Neutrophil (primary cell): ENCODE data around the gene NCCRP1.

Experiments used
- H3K27ac ChIP-seq: fragments of 200-600 bp; sonication (generic); 2 replicates; pipeline ENCODE4 v1.5.1; 2016; ENCODE audit warnings: mild to moderate bottlenecking, moderate library complexity
- H3K27me3 ChIP-seq: fragments of 200-600 bp; sonication (generic); 2 replicates; pipeline ENCODE4 v1.6.0; 2016; ENCODE audit warnings: mild to moderate bottlenecking
- H3K36me3 ChIP-seq: fragments of 200-600 bp; sonication (generic); 2 replicates; pipeline ENCODE4 v1.5.1; 2017
- H3K4me1 ChIP-seq, 2 experiments: fragments of 200-600 bp in 1 of 2; sonication (generic) in 1 of 2; 1 replicate in 1 of 2; 2 replicates in 1 of 2; pipeline versions ENCODE4 v1.5.1 to v1.6.1; 2013 to 2016; ENCODE audit warnings: low read depth in 1 of 2, low read length in 1 of 2, mild to moderate bottlenecking in 1 of 2, moderate library complexity in 1 of 2; ENCODE audit not compliant: control insufficient read depth in 1 of 2, insufficient read depth in 1 of 2
- H3K4me3 ChIP-seq, 2 experiments: fragments of 200-600 bp in 1 of 2; sonication (generic) in 1 of 2; 1 replicate in 1 of 2; 2 replicates in 1 of 2; pipeline ENCODE4 v1.5.1; 2013 to 2016; ENCODE audit warnings: low read depth in 1 of 2, low read length in 1 of 2, mild to moderate bottlenecking in 1 of 2, moderate library complexity in 1 of 2
- H3K9me3 ChIP-seq: fragments of 200-600 bp; sonication (generic); 2 replicates; pipeline ENCODE4 v1.5.1; 2016
- TF ChIP-seq, protein P1 (sequence below): fragments of 200-600 bp; sonication (generic); IDR thresholded peaks from 2 replicates; pipeline ENCODE4 v1.5.1; 2016; ENCODE audit warnings: antibody characterized with exemption

The NCCRP1 gene

GRCh38 chr19:39194832-39195542 lies 1.8 kb upstream of the NCCRP1 start:
- Histone ChIP-seq H3K4me3 (no peak overlapping the region), H3K27ac (no peak overlapping the region), H3K36me3 (no peaks in the 10 kb centered on the region), H3K9me3 (no peaks in the 10 kb centered on the region), H3K27me3 (peaks cover 68% of the 10 kb centered on the region), H3K4me1 (no peaks in the 10 kb centered on the region)
- TF ChIP-seq, protein P1, sequence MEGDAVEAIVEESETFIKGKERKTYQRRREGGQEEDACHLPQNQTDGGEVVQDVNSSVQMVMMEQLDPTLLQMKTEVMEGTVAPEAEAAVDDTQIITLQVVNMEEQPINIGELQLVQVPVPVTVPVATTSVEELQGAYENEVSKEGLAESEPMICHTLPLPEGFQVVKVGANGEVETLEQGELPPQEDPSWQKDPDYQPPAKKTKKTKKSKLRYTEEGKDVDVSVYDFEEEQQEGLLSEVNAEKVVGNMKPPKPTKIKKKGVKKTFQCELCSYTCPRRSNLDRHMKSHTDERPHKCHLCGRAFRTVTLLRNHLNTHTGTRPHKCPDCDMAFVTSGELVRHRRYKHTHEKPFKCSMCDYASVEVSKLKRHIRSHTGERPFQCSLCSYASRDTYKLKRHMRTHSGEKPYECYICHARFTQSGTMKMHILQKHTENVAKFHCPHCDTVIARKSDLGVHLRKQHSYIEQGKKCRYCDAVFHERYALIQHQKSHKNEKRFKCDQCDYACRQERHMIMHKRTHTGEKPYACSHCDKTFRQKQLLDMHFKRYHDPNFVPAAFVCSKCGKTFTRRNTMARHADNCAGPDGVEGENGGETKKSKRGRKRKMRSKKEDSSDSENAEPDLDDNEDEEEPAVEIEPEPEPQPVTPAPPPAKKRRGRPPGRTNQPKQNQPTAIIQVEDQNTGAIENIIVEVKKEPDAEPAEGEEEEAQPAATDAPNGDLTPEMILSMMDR, result no peak

- peaks cover 76% of the 10 kb centered on the region for H3K27me3 ChIP-seq
- no peaks in the 10 kb centered on the region for H3K4me1 ChIP-seq
- H3K4me3 ChIP-seq, result no peak overlapping the region
- no peaks in the 10 kb centered on the region for H3K9me3 ChIP-seq
- no peak overlapping the region for H3K27ac ChIP-seq
- TF ChIP-seq, protein P1, result no peak
- no peaks in the 10 kb centered on the region for H3K36me3 ChIP-seq
Observed at GRCh38 chr19:39195755-39196154, 1.0 kb upstream of the NCCRP1 start.

GRCh38 chr19:39196320-39196719 lies 444 bp upstream of the NCCRP1 start:
- TF ChIP-seq, protein P1, result no peak
- peaks cover 79% of the 10 kb centered on the region for H3K27me3 ChIP-seq
- no peaks in the 10 kb centered on the region for H3K4me1 ChIP-seq

GRCh38 chr19:39197808-39198207 lies 1.0 kb downstream of the NCCRP1 start:
- Histone ChIP-seq H3K9me3 (no peaks in the 10 kb centered on the region), H3K27ac (no peak overlapping the region), H3K27me3 (peaks cover 94% of the 10 kb centered on the region), H3K4me3 (no peak overlapping the region), H3K36me3 (no peaks in the 10 kb centered on the region), H3K4me1 (no peaks in the 10 kb centered on the region)
- TF ChIP-seq, protein P1, result no peak

More at GRCh38 chr19:39196320-39196719, 444 bp upstream of the NCCRP1 start:
- H3K4me3 ChIP-seq, result no peak overlapping the region
- H3K27ac ChIP-seq, result no peak overlapping the region
- no peaks in the 10 kb centered on the region for H3K36me3 ChIP-seq
- H3K9me3 ChIP-seq, result no peaks in the 10 kb centered on the region

DNA sequence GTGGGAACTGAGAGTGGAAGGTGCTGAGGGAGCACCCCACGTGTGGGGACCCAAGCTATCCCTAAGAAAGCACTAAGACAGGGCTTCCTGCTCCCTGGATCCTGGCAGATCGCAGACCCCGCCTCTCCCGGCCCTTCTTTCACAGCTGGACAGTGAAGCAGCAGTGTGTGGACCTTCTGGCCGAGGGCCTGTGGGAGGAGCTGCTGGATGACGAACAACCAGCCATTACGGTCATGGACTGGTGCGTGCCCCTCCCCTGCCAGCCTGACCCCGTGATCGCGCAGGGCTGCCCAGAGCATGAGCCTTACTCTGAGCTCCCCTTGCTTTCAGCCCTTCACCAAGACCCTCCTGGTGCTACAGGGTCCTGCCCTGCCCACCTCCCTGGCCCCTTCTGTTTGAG lies 2.3 kb downstream of the NCCRP1 start:
- H3K27ac ChIP-seq, result no peak overlapping the region
- no peak overlapping the region for H3K4me3 ChIP-seq
- no peaks in the 10 kb centered on the region for H3K9me3 ChIP-seq
- no peaks in the 10 kb centered on the region for H3K4me1 ChIP-seq
- no peaks in the 10 kb centered on the region for H3K36me3 ChIP-seq
- H3K27me3 ChIP-seq, result peaks cover 97% of the 10 kb centered on the region
- TF ChIP-seq, protein P1, result no peak
